NCI-H2196 treated with DMSO at 0.1 percent for 48 hours (cell line): ENCODE results near the gene CRTAC1.

Source experiments
- DNase-seq: peaks from one replicate; lab custom pipeline; 2025; ENCODE audit not compliant: unreplicated experiment; lab: John Stamatoyannopoulos, UW

CRTAC1 gene

DNA sequence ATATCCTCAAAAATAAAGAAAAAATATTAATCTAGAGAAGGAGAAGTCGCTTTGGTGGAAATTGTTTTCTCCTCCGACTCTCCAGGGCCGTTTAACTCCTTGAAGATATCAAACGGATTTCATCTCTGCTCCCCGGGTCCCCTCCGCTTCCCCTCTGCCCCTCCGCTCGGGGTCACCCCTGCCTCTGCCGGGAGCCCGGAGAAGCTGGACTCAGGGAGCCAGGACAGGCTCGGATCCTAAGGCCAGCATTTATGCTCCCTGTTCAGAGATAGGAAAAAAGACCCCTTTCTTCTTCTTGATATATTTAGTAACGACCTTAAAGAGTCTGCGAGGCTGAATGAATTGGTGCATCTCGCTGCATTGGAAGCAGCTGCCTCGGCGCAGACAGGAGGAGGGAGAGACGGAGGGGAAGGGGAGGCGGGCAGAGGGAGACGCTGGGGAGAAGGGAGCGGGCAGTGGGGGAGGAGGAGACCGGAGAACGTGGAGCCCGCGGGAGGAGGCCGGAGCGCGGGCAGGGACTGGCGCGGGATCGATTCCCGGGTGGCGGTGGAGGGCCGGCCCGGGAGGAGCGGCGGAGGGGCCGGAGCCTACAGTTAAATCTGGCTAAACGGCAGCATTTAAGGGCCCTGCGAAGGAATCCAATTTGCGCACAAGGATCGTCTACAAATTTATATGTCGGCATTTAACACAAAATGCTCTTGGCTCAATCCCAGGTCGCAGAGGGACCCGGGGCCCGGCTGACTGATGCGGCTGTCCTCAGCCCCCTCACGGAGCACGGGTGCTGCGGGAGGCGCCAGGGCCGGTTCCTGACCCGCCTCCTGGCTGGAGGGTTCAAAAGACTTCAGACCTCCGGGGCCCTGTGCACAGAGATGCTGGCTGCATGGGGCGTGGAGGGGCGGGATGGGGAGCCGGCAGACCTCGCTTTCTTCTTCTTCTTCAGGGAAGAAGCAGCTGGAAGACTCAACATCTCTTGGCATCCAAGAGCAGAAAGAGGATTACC is 55.6 kb downstream of the CRTAC1 start:
- no peak for DNase-seq

DNA sequence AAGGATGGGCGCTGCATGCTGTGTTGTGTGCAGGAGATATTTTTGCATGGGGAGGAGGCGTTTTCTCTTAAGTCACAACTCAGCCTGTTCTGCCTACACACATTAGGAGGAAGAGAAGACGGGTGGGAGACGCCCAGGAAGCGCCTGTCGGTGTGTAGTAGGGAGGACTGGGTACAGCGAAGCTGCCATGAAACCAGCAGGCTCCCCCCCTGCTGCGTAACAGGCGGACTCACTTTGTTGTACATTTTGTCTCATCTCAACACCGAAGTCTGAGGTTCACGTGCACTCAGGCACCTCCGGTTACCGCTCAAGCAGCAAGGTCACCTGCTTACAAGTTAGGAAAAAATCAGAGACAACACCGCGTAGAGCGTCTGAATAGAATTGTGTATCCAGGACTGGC is 56.3 kb downstream of the CRTAC1 start:
- DNase-seq, result no peak

- DNase-seq, result no peak
Measured at GRCh38 chr10:97969538-97970079, 60.8 kb downstream of the CRTAC1 start.

- DNase-seq, result no peak
Measured at GRCh38 chr10:97964748-97965147, 65.7 kb downstream of the CRTAC1 start.

GRCh38 chr10:97961945-97962344 is 68.5 kb downstream of the CRTAC1 start:
- DNase-seq, result peak; percentile 7

- no peak for DNase-seq
Measured at GRCh38 chr10:97960269-97961056, 70.0 kb downstream of the CRTAC1 start.

- DNase-seq, result no peak
Measured at GRCh38 chr10:97949462-97949861, 81.0 kb downstream of the CRTAC1 start.

- DNase-seq, result no peak
Measured at GRCh38 chr10:97948822-97949221, 81.6 kb downstream of the CRTAC1 start.

- DNase-seq, result no peak
Measured at GRCh38 chr10:97944772-97945171, 85.6 kb downstream of the CRTAC1 start.

GRCh38 chr10:97943294-97943693 is 87.1 kb downstream of the CRTAC1 start:
- DNase-seq, result no peak

GRCh38 chr10:97940534-97940933 is 89.9 kb downstream of the CRTAC1 start:
- DNase-seq, result no peak

- no peak for DNase-seq
Measured at GRCh38 chr10:97939446-97939990, 90.9 kb downstream of the CRTAC1 start.

DNA sequence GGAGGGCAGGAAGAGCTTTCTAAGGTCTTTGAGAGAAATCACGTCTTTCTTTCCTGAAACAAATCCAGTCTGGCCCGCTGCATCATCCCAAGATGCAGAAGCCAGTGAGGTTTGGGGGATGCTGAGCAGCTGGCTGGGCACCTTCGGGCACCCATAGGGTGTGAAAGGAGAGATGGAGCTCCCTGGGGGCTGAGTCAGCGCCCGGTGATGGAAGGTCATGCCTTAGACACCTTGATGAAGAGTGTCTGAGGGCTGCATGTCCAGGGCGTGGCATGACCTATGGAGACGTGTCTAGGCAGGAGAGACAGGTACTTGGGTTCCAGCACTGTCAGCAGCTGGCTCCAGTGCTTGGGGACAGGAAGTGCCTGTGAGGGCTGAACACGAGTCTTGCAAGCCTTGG is 92.5 kb downstream of the CRTAC1 start:
- no peak for DNase-seq

- DNase-seq, result no peak
Measured at GRCh38 chr10:97937054-97937453, 93.4 kb downstream of the CRTAC1 start.

GRCh38 chr10:97936126-97936525 is 94.3 kb downstream of the CRTAC1 start:
- no peak for DNase-seq

- DNase-seq, result no peak
Measured at GRCh38 chr10:97932932-97933530, 97.4 kb downstream of the CRTAC1 start.

DNA sequence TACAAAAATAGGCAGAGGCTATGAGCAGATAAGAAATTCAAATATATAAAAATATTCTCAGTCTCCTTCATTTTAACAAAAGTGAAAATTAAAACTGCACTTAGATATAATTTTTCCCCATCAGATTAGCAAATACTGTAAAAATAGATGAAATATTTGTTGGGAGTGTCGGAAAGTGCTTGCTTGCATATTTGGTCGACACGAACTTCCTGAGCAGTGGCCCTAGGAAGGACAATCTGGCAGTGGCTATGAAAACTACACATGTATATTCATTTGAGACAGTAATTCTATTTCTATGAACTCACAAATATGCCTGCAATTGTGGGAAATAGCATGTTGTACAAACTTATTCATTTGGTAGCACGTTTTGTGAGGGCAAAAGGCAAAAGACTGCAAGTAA is 99.4 kb downstream of the CRTAC1 start:
- no peak for DNase-seq

DNA sequence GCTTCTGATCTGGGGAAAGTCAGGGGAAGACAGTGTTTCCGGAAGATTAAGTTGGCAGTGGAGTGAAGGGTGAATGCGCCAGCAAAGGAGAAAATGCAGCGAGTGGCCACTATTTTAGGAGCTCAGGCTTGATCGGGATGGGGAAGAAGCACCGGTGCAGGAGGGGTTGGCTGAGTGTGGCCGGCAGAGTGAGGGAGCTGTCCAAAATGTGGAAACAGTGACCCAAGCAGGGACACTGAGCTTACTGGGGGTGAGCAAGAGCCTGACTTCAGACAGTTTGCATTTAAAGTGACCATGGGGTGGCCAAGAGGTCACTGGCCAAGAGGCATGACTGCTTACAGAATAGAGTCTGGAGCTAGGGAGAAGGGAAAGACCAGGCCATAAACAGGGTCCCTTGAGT is 101.5 kb downstream of the CRTAC1 start:
- DNase-seq, result no peak

DNA sequence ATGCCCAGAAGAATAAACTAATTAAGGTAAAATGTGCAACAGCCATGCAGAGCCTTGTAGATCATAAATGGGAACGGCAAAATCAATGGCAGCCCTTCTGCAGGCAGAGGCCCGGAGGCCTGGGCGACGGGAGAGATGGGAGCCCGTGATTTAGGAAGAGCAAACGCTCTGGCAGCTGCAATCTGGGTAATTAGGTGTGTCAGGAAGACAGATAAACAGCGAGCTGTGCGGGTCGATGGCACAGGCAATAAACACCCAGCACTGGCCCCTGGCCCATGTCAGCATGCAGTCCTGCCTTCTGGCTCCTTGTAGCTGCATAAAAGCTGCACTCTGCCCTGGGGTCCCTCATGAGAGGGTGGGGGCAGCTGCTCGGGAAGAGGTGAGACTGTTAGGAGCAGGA is 102.8 kb downstream of the CRTAC1 start:
- DNase-seq, result no peak

DNA sequence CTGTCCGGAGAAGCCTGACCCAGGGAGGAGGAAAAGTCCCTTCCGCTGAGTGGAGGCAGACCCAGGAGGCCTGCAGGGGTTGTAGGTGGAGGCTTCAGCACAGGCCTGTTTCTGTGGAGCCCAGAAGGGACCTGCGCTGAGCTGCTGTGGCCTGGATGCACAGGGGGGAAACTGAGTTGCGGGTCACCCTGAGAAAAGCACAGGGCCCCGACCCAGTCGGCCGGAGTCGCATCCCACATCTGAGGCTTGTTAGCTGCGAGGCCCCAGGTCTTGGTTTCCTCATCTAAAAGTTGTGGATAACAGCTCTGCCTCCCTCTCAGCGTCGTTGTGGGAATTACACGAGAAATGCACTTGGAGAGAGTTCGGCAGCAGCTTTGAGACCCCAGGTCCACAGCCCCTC is 104.4 kb downstream of the CRTAC1 start:
- DNase-seq, result no peak

DNA sequence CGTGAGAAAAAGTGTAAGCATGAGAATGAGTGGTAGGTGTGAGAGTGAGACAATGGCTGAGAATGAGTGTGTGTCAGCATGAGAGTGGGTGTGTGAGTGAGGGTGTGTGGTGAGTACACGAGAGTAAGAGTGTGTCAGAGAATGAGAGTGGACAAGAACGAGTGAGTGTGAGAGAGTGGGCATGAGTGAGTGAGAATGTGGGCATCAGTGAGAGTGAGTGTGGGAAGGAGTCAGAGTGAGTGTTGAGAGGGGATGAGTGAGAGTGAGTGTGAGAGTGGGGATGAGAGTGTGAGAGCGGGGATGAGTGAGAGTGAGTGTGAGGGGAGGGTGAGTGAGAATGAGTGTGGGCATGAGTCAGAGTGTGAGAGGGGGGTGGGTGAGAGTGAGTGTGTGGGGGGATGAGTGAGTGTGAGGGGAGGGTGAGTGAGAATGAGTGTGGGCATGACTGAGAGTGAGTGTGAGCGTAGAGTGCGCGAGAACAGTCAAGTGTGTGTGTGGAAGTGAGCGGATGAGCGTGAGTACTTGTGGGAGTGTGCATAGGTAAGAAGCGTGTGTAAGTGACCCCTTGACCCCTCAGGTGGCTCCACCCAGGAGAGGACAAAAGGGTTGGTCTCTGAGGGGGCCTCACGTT is 105.0 kb downstream of the CRTAC1 start:
- DNase-seq, result no peak
